GM12892 (cell line): ENCODE data around the gene AOAH.

Experiments used
- POLR2A ChIP-seq: IDR thresholded peaks from 2 replicates; pipeline ENCODE4 v1.6.1; 2011; ENCODE audit warnings: low read depth, low read length, control low read depth
- POLR2AphosphoS5 ChIP-seq: IDR thresholded peaks from 2 replicates; pipeline ENCODE4 v1.6.1; 2011; ENCODE audit warnings: low read depth, low read length, control low read depth
- TAF1 ChIP-seq: IDR thresholded peaks from 2 replicates; pipeline ENCODE4 v1.6.1; 2011; ENCODE audit warnings: low read depth, mild to moderate bottlenecking, control low read depth, low read length, borderline replicate concordance

DNA sequence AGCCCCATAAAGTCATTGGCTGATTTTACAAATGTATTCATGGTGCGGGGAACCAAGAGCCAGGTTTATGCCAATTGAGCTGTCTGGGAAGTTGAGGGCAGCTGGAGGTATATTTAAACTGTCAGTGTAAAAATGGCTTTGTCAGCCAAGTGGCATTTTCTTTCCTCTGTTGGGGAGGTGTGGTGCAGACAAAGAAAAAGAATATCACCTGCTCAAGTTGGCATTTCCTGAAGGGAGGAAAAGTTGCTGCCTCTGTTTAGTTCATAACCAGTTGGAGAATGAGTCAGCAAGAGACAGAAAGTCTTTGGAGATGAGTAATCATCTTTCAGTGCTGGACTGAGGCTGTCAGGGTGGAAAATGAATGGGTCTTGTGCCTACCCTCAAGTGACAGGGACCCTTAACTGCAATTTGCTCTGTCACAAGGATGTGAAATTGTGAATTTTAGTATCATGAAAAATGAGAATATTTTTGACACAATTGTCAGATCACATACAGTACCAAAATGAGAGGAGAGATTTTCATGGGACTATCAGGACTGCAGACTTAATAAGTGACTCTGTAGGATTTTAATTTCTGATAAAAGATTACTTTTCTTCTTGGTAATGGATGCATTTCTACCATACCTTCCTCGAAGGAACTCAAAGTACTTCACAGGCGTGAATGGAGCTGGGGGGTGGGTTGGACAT is 197.3 kb downstream of the AOAH start:
- no peak for TF ChIP-seq TAF1
- TF ChIP-seq POLR2A, result no peak
- no peak for TF ChIP-seq POLR2AphosphoS5
